Thoracic aorta (tissue), 2 donors: ENCODE measurements around the gene HELQ. TPM values are rescaled to one million over a fixed set of nuclear protein-coding genes. Genes with fewer than 3 reads are reported as not detected.
"Not testable (repeated sequence)": the region's sequence is repeated elsewhere in the genome, so short reads cannot be mapped to it uniquely, and the experiment has no call there.

Source experiments
- ATAC-seq: fragments of 150-250 bp; one replicate; pipeline ENCODE4 v1.8.0; 2017; ENCODE audit warnings: low read depth; ENCODE audit not compliant: insufficient number of reproducible peaks, low FRiP score
- DNase-seq: peaks from one replicate; pipeline ENCODE4 v3.0.0-alpha.2; 2020; ENCODE audit warnings: low spot score
- H3K27ac ChIP-seq, 2 donors: fragments of 200-600 bp; sonication (generic); 1 replicate in 1 of 2; 2 replicates in 1 of 2; pipeline ENCODE4 v1.5.1; 2016; ENCODE audit warnings: mild to moderate bottlenecking in 2 of 2, moderate library complexity in 2 of 2
- H3K27me3 ChIP-seq: fragments of 200-600 bp; sonication (generic); replicated peaks from 2 replicates; pipeline ENCODE4 v1.6.0; 2016; ENCODE audit warnings: mild to moderate bottlenecking; ENCODE audit not compliant: insufficient read depth
- H3K36me3 ChIP-seq: fragments of 200-600 bp; sonication (generic); one replicate; pipeline ENCODE4 v1.5.1; 2016
- H3K4me1 ChIP-seq, 2 donors: fragments of 200-600 bp; sonication (generic); 1 replicate in 1 of 2; 2 replicates in 1 of 2; pipeline versions ENCODE4 v1.5.1 to v1.6.0; 2016; ENCODE audit warnings: low read depth in 2 of 2, mild to moderate bottlenecking in 1 of 2; ENCODE audit not compliant: control insufficient read depth in 1 of 2
- H3K4me3 ChIP-seq: fragments of 200-600 bp; sonication (generic); 2 replicates; pipeline ENCODE4 v1.5.1; 2016; ENCODE audit warnings: mild to moderate bottlenecking
- H3K9me3 ChIP-seq: fragments of 200-600 bp; sonication (generic); 2 replicates; pipeline ENCODE4 v1.5.1; 2016
- total RNA-seq, 2 donors: library from RNA; depleted of rRNA; stranded (reverse); fragments of >200 nt; gene quantifications; one replicate each; pipeline versions ENCODE4 v1.1.0 to v1.2.3, GENCODE V29; 2016
- TF ChIP-seq, protein P1 (sequence below): fragments of 200-600 bp; sonication (generic); IDR thresholded peaks from one replicate; pipeline ENCODE4 v1.5.1; 2019; ENCODE audit warnings: antibody characterized with exemption

The HELQ gene
- total RNA-seq, 2 donors from 2014 or later: 11.6 to 19.6 TPM

DNA sequence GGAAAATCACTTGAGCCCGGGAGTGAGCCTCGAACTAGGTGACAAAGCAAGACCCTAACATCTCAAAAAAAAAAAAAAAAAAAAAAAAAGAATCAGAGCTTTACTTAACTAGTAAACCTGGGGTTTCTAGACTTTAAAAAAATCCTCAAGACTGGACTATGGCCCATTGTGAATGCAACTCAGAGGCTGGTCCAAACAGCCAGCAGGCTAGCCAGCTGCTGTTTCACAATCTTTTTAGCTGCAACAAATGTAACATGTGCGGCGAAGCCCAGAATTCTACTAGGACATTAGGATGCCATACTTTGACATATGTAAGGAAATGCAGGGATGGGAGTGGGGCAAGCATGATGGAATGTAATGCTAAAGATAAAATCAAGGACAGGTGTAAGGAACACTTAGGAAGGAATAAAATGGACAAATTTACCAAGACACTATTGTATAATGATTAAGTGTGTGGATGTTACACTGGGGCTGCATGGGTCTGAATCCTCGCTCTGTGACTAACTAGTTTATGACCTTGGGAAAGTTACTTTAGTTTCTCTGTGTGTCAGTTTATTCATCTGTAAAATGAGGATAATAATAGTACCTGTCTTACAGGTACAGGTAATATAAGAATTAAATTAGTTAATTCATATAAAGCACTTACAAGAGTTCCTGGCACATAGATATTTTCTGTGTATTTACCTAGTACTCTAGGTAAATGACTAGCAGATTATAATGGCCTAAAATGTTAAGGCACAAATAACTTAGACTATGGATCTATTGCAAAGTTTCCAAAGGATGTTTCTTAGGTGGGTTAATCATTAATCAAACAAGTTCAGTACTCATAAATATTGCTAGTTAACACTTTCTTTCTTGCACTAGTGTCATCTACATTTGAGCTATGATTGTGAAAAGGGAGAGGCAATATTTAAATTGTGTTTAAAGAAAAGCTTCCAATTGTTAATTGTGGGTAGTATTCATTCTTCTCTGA, 49.5 kb downstream of the HELQ start:
- TF ChIP-seq, protein P1, sequence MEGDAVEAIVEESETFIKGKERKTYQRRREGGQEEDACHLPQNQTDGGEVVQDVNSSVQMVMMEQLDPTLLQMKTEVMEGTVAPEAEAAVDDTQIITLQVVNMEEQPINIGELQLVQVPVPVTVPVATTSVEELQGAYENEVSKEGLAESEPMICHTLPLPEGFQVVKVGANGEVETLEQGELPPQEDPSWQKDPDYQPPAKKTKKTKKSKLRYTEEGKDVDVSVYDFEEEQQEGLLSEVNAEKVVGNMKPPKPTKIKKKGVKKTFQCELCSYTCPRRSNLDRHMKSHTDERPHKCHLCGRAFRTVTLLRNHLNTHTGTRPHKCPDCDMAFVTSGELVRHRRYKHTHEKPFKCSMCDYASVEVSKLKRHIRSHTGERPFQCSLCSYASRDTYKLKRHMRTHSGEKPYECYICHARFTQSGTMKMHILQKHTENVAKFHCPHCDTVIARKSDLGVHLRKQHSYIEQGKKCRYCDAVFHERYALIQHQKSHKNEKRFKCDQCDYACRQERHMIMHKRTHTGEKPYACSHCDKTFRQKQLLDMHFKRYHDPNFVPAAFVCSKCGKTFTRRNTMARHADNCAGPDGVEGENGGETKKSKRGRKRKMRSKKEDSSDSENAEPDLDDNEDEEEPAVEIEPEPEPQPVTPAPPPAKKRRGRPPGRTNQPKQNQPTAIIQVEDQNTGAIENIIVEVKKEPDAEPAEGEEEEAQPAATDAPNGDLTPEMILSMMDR: no peak
- H3K4me3 ChIP-seq: no peak overlapping the region
- no peaks in the 10 kb centered on the region for H3K27me3 ChIP-seq
- H3K4me1 ChIP-seq: no peaks in the 10 kb centered on the region
- ATAC-seq (no peak), DNase-seq (no peak)
- no peaks in the 10 kb centered on the region for H3K9me3 ChIP-seq
- H3K27ac ChIP-seq: no peak overlapping the region
- H3K36me3 ChIP-seq: peaks cover 3% of the 10 kb centered on the region

DNA sequence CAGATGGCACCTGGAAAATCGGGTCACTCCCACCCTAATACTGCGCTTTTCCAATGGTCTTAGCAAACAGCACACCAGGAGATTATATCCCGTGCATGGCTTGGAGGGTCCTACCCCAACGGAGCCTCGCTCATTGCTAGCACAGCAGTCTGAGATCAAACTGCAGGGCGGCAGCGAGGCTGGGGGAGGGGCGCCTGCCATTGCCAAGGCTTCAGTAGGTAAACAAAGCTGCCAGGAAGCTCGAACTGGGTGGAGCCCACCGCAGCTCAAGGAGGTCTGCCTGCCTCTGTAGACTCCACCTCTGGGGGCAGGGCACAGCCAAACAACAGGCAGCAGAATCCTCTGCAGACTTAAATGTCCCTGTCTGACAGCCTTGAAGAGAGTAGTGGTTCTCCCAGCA, 57.5 kb downstream of the HELQ start:
- not testable (repeated sequence) for H3K4me3 ChIP-seq, H3K27ac ChIP-seq, H3K36me3 ChIP-seq, ATAC-seq, H3K27me3 ChIP-seq, H3K4me1 ChIP-seq, DNase-seq, H3K9me3 ChIP-seq

GRCh38 chr4:83393908-83394307, 61.7 kb downstream of the HELQ start:
- peaks cover 5% of the 10 kb centered on the region for H3K9me3 ChIP-seq
- ATAC-seq (no peak), DNase-seq (no peak)
- H3K4me1 ChIP-seq: no peaks in the 10 kb centered on the region
- H3K27ac ChIP-seq: no peak overlapping the region
- no peaks in the 10 kb centered on the region for H3K27me3 ChIP-seq
- TF ChIP-seq, protein P1: no peak
- H3K36me3 ChIP-seq: no peaks in the 10 kb centered on the region
- H3K4me3 ChIP-seq: no peak overlapping the region

DNA sequence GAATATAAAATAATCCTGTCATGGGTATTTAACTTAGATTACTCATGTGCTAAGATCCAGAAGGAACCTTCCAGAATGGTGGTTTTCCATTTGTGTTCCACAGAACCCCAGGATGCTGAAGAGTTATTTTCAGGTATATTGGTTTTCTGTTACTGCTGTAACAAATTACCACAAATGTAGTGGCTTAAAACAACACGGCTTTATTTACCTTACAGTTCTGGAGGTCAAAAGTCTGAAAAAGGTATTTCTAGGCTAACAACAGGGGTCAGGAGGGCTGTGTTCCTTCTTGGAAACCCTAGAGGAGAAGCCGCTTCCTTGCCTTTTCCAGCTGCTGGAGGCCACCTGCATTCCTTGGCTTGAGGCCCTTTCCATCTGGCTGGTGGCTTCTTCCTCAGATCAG, 63.1 kb downstream of the HELQ start:
- TF ChIP-seq, protein P1: no peak
- no peaks in the 10 kb centered on the region for H3K4me1 ChIP-seq
- no peak overlapping the region for H3K27ac ChIP-seq
- no peaks in the 10 kb centered on the region for H3K27me3 ChIP-seq
- H3K9me3 ChIP-seq: no peaks in the 10 kb centered on the region
- ATAC-seq (no peak), DNase-seq (no peak)
- no peak overlapping the region for H3K4me3 ChIP-seq
- no peaks in the 10 kb centered on the region for H3K36me3 ChIP-seq

- DNase-seq (no peak), ATAC-seq (no peak)
- Histone ChIP-seq H3K4me1 (no peaks in the 10 kb centered on the region), H3K4me3 (no peak overlapping the region), H3K27ac (no peak overlapping the region), H3K36me3 (no peaks in the 10 kb centered on the region), H3K27me3 (no peaks in the 10 kb centered on the region), H3K9me3 (no peaks in the 10 kb centered on the region)
- TF ChIP-seq, protein P1: no peak
Measured at GRCh38 chr4:83390944-83391343, 64.7 kb downstream of the HELQ start.
